CD4-positive, alpha-beta T cell treated with Interleukin-6 for 4 hours (primary cell): ENCODE results near the gene BCAS1.

Experiments used
- DNase-seq: peaks from one replicate; pipeline ENCODE4 v3.0.0-alpha.2; 2020; ENCODE audit warnings: mixed read lengths

Gene BCAS1

DNA sequence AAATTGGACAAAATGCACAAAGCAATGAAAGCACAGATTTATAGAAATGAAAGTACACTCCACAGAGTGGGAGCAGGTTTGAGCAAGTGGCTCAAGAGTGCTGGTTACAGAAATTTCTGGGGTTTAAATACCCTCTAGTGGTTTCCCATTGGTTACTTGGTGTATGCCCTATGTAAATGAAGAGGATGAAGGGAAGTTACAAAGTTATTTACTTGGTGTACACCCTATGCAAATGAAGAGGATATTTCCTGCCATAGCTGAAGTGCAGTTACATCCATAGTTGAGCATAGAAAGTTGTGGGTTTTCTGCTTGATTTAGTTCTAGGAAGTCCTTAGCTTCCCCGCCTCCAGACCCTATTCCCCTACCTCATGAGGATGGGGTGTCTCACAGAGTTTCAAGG is 22.7 kb downstream of the BCAS1 start:
- DNase-seq = no peak

DNA sequence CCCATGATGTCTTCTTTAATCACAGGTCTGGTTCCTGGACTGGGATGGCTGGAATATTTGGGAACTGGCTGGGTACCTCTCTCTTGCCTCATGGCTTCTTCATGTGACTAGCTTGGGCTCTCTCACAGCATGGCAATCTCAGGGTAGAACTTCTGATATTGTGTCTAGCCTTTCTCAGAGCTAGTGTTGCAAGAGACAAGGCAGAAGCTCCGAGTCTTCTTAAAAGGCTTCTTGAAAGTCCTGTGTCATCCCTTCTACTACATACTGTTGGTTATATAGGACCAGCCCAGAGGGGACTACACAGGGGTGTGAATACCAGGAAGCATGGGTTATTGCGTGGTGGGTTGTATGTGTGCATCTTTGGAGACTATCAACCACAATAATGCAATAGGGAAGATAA is 23.3 kb downstream of the BCAS1 start:
- DNase-seq = no peak

DNA sequence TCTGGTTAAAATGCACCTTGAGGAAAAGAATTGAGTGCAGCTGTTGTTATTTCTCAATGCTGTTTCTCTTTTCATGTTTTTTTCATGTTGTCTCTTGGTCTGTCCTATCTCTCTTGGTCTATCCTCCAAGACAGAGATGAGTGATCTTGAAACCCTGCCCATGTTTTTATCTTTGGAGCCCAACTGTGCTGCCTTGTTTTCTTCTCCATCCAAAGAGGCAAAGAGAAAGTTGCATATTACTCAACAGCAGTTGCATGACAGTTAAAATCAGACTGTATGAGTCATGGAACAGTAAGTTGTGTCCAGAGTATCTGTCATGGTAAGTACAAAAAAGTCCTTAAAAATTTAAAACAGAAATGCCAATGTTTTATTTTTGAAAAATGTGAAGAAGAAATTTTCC is 26.2 kb downstream of the BCAS1 start:
- DNase-seq = no peak

DNA sequence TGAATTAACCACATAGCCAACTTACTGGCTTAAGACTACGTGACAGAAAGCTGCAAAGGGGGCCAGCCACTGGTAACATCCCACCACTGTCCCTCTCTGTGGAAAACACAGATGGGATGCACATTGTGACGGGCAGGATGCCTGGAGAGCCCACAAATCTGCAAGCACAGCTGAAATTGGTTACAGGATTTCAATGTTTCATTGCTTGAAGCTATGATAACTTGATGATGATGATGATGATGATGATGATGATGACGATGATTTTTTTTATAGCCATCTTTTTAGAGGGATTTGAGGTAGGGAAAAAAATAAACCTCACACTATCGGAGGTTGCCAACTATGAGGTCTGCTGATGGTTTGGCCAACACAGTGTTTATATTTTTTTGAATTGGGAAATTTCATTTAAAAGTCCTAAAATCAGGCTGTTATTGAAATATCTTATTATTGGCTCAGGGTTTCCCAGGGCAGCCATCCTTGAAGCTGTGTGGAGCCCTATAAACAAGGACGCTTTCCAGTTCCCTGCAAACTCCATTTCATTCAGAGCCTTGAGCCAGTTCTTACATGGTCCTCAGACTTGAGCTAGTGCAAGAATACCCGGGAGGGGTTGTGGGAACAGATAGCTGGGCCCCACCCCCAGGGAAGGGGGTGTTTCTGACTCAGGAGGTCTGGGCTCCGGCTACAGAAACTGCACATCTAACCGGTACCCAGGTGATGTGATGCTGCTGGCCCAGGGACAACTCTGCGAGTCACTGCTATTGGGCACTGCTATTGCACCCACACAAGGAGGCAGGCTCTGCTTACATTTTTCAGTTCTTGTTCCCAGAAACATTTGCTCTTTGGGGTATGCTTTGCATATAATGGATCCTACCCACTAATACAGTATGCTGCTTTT is 27.1 kb downstream of the BCAS1 start:
- no peak for DNase-seq

DNA sequence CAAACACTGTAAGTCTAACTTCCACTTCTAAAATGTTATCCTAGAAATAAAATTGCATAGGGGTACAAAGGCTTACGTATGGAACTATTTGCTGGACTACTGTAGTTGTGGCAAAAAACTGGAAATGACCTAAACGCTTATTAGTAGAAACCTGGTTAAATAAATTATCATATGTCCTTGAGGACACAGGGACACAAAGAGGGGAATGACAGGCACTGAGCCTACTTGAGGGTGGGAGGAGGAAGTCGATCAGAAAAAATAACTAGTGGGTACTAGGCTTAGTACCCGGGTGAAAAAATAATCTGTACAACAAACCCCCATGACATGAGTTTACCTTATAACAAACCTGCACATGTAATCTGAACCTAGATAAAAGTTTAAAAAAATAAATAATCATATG is 28.4 kb downstream of the BCAS1 start:
- DNase-seq = no peak

DNA sequence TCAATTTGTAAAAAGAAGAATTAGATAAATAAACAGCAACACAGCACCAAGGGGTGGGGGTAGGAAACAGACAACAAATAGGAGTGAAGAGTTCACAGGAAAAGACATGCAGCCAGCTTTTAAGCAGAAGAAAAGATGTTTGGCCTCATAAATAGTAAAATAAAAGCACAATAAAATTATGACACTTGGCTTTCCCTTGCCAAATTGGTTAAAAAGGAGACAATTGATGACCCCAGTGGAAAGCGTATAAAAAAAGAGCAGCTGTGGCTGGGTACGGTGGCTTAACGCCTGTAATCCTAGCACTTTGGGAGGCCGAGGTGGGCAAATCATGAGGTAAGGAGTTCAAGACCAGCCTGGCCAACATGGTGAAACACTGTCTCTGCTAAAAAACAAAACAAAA is 29.1 kb downstream of the BCAS1 start:
- DNase-seq = no peak

DNA sequence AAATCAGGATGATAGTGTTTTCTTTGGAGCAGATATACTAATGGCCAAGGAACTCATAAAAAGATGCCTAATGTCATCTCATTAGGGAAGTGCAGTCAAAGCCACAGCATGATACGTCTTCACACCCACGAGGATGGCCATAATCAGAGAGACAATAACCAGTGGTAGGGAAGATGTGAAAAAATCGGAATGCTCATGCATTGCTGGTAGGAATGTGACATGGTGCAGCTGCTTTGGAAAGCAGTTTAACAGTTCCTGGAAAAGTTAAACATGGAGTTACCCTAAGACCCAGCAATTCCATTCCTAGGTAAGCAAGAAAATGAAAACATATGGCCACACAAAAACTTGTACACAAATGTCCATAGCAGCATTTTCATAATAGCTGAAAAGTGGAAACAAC is 29.9 kb downstream of the BCAS1 start:
- no peak for DNase-seq

DNA sequence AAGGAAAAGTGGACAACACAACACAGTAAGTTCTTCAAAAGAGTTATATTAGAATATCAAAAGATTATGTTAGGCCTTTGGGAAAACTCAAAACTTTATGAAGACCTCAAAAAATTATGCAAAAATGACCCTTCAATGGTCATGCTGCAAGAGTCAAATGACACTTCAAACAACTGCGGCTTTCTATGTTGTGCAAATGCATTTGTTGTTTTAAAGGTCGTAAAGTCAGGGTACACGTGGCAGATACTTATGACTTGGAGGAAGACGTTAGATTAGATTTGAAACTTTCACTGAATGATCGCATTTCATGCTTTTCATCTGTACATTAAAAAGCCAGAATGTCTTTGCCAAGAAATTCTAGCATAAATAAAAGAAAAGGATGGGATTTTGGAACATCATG is 31.4 kb downstream of the BCAS1 start:
- no peak for DNase-seq

DNA sequence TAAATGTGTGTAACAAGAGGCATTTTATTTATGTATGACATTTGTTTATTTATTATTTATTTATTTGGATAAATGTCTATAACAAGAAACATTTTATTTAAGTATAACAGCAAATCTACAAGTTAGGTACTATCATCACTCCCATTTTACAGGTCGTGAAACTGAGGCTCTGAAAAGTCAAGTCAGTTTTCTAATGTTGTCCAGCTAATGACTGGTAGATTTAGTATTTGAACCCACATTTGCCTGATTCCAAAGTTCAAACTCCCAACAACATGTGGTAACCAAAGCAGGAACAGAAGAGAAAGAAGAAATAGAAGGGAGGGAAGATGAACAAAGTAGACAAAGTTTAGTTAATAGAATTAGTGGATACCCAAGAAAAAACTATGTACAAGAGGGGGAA is 32.9 kb downstream of the BCAS1 start:
- DNase-seq = no peak

DNA sequence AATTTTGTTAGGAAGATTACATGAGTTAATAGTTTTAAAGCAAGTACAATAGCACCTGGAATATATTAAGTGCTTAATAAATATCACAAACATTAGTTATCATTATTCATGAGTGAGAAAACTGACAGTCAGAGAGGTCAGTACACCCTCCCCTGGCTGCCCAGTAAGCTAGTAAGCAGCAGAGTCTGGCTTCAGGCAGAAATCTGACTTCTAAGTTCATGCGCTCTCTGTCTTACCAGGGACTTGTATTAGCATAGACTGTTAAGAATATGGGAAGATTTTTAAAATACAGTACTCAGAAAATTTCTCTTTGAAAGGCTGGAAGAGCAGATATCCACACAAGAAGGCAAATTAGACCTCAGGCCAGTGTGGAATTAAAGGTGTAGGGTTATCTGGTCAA is 40.8 kb downstream of the BCAS1 start:
- no peak for DNase-seq

DNA sequence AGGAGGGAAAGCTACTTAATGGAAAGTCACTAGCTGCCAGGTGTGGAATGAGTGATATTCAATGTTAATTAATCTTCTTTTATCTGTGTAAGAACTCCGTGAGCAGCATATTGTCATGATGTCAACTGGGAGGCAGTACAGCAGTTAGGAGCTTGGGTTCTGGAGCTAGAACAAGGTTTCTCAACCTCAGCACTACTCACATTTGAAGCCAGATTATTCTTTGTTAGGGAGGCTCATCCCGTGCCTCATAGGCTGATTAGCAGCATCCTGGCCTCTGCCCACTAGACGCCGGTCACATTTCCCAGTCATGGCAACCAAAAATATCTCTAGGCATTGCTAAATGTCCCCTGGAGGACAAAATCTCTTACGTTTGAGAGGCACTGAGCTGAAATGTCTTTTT is 41.2 kb downstream of the BCAS1 start:
- DNase-seq = no peak

DNA sequence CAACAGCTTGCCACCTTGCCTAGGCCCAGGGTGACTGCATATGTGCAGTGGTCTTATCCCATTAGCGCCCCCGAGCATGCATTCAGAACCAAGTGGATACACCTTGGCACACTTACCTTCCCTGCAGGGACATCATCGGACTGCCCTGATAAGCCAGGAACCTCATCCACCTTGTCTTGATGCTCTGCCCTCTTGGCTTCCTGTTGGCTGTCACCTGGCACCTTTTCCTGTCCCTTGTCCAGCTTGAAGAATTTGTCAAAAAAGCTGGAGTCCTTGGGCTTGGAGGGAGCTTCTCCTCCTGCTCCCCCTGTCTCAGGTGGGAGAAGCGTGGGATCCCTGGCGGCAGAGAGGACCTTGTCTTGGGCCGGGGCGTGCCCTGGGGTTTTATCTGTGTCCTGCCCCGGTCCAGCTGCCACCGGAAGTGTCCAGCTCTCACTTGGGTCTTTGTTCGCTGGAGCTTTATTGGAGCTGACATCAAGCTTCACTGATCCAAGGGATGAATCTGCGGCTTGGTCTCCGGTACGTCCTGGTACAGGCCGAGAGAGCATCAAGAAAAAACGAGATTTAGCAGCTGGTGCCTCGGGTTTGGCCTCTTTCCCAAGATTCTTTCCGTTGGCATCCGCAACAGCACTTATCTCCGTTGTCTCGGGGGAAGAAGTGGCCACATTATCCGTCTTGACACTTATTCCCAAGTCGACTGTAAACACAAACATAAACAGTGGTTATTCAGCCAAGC is 42.0 kb downstream of the BCAS1 start:
- DNase-seq = no peak

DNA sequence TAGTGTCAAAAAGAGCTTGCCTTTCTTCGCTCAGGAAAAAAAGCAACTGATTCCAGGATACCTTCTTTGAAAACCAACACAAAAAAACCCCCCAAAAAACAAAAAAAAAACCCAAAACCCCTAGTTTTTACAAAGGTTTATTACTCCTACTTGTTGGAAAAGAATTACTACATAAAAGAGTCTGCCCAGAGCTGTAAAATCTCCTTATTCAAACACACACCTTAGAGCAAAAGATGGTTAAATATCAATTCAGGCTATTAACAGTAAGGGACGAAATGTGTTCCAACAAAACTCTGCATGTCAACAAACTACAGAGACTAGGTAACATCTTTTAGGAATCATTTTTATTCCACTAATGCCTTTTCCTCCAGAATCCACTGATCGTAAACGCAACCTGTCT is 42.7 kb downstream of the BCAS1 start:
- DNase-seq = no peak

DNA sequence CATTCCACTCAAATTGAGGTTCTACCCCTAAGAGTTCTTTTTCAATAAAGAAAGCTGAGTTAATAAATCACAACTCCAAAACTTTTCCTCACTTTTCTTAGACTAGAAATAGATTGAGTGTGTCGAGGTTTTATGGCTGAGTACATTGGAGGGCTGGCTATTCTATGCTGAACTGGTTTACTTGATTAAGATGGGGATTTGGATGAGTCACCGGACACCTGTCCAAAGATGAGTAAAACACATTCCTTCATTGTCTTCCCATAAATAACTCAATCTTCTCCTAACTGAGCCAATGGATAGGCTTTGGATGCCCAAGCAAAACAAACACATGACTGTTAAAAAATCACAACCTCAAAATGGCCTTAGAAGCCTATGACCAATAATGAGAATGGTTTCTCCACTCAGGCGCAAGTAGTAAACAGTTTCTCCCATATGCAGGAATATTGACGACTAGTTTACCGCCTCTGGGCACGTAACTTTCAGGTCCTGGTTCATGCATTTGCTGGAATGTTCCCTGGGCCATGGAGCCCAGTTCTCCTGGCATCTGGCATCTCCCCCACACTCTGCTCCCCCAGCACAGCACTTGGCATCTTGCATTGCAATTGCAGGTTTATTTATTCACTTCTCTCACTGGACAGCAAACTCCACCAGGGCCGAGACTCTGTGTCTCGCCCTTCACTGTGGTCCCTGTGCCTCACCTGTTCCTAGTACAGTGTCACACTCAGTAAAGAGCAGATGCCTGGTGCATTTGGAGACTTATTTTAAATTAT is 43.9 kb downstream of the BCAS1 start:
- DNase-seq = no peak

DNA sequence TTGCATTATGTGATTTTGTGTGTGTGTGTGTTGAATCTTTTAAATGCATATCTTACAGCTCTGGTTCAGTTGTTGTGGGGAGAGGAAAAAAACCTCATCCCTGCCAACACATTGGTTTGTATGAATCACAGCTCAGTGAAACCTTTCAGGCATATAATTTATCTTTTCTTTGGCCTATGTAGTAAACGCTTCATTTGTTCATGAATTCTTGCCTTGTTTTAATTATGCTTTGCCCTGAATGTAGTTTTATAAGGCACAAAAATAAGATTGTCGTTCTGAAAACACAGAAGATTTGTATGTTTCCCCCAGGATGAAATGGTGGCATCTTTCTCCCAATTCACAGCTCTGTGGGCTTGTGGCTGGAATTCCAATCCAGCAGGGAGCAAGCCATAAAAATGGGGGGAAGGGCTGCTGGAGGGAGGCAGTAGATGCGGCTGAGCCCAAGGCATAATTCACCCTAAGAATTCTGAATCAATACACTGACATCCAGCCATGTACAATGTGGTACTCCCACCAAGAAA is 45.1 kb downstream of the BCAS1 start:
- no peak for DNase-seq

DNA sequence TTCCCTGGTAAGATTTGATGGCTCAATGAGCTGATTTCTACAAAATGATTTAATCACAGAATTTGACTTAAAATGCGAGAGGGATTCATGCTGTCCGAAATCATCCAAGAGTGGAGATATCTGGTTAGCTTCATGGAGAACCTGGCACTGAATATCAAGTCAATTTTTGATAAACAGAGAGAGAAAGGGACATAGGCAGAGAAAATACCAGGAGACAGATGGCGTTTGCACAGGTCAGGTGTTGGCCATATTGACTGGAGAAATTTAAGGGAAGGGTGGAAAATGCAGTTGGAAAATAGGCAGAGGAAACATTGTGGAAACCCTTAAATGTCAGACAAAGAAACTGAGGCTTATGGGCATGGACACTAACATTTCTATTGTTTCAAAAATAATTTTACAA is 47.0 kb downstream of the BCAS1 start:
- DNase-seq = no peak

DNA sequence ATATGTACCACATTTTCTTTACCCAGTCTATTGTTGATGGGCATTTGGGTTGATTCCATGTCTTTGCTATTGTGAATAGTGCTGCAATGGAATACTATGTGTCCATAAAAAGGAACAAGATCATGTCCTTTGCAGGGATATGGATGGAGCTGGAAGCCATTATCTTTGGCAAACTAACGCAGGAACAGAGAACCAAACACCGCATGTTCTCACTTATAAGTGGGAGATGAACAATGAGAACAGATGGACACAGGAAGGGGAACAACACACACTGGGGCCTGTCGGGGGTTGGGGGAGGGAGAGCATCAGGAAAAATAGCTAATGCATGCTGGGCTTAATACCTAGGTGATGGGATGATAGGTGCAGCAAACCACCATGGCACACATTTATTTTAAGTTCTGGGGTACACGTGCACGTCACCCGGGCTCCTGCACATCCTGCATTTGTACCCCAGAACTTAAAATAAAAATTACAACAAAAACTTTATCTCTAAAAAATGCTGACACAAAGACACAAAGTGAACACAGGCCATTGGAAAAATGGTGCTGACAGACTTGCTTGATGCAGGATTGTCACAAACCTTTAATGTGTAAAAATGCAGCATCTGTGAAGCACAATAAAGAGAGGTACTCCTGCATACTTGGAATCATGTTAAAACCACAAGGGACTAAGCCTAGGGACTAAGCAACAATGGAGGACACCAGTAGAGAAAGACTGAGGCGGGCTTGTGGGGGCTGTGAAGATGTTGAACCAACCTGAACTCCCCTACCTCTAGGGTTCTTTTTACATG is 48.8 kb downstream of the BCAS1 start:
- DNase-seq = no peak

DNA sequence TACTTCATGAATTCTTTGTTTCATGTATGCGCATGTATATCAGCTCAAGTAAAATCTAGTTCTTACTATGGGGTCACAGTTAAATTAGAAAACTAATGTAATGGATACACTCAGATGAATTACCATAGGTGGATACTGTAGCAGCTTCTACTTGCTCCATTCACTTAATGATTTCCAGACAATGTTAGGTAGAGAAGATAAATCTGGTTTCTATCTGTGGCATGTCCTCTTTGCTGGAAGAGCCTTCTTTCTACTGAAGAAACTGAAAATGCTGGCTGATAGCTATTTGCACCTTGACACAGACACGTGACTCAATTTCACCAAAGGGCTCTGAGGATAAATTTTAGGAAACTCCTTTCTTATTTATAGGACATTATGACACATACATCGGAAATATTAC is 49.5 kb downstream of the BCAS1 start:
- no peak for DNase-seq

DNA sequence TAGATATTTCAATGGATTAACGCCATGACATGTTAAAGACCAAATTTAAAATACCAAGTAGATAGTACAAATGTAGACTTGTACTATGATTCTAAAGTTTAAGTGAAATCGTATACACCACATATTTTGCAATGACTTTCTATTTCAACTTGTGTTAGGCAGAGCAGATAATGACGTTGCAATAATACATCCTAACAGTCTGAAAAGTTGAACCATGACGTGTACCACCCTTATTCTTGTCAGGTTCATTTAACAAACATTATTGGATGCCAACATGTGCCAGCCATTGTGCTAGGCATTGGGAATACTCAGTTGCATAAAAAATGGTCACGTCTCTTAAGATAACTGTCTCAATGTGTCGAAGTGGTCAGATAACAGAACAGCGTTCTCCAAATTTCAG is 50.0 kb downstream of the BCAS1 start:
- no peak for DNase-seq

DNA sequence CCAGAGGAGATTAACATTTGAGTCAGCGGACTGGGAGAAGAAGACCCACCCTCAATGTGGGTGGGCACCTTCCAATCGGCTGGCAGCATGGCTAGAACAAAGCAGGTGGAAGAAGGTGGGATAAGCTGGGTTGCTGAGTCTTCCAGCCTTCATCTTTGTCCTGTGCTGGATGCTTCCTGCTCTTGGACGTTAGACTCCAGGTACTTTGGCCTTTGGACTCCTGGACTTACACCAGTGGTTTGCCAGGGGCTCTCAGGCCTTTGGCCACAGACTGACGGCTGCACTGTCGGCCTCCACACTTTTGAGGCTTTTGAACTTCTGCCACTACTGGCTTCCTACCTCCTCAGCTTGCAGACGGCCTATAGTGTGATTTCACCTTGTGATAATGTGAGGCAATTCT is 50.8 kb downstream of the BCAS1 start:
- no peak for DNase-seq

DNA sequence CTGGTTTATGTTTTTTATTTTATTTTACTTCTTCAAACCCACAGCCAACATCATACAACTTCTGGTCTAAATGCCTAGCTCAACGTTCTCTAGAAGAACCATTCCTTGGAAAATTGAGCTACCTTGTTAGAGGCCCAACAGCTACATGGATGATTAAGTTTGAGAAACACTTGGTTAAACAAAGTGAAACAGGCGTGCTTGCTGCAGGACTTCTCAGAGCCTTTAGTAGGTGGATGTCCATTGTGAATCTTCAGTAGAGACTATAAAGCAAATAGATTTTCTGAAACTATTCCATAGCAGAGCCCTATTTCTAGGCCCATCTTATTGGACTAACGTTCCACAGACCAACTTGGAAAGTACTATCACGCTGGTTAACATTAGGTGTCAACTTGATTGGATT is 51.3 kb downstream of the BCAS1 start:
- DNase-seq = no peak

DNA sequence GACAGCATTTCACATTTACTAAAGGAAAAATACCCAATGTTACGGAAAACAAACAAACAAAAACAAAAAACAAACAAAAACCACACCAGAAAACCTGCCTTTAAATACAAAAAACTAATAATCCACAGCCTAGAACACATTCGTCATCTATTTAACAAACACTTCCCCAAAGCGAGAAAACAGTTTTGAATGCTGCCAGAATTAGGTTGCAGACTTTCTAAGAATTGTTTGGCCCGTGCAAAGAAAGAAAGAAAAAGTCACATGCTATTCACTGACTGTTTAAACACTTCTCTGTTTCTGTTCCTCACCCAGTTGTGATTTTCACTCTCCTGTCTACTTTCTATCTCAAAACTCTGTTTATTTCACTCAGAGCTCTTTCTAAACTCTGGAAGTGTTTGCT is 52.5 kb downstream of the BCAS1 start:
- DNase-seq = no peak

DNA sequence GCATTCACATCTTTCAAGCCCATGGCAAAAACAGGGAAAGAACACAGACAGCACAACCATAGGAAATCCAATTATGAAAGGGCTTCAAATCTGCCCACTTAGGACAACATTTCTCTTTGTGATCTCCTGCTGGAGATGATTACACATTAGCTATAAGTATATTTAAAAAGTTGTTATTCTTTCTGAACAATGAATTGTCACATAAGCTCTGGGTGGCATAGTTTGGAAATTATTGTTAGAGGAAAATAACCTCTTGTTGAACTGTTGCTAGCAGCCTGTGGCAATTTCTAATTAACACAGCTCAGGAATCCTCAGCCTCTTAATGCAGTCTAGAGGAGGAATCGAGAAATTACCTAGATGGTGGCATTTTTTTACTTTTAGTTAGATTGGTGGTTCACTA is 54.9 kb downstream of the BCAS1 start:
- DNase-seq = no peak
